Activated naive CD8-positive, alpha-beta T cell treated with anti-CD3 and anti-CD28 coated beads, Interleukin-2, amount 10 ng/mL, durations not matched to agents 7 days and 5 days (primary cell): Measurements from ENCODE around the gene RBMXL3. TPM values are rescaled to one million over a fixed set of nuclear protein-coding genes. Genes with fewer than 3 reads are reported as not detected.

Experiments
- total RNA-seq, 2 experiments: library from RNA; stranded (reverse); gene quantifications; one replicate each; pipeline ENCODE4 v1.2.3, GENCODE V29; 2021

Gene RBMXL3
- total RNA-seq, 2 experiments from 2014 or later = not detected

Other genes starting within 250 kb of the RBMXL3 start
- gene IL13RA2, start 171.8 kb upstream of the RBMXL3 start, total RNA-seq = not detected
- gene LRCH2, start 44.7 kb downstream of the RBMXL3 start, total RNA-seq = not detected
- gene LUZP4, start 100.3 kb downstream of the RBMXL3 start, total RNA-seq = not detected